G401.6 (cell line): Measurements from ENCODE around the gene GPR180.

Experiments
- FAIRE-seq: peaks from 2 replicates; lab custom pipeline; 2012; peaks lifted over from hg19 to GRCh38; lab: Jason Lieb, UNC

The GPR180 gene

DNA sequence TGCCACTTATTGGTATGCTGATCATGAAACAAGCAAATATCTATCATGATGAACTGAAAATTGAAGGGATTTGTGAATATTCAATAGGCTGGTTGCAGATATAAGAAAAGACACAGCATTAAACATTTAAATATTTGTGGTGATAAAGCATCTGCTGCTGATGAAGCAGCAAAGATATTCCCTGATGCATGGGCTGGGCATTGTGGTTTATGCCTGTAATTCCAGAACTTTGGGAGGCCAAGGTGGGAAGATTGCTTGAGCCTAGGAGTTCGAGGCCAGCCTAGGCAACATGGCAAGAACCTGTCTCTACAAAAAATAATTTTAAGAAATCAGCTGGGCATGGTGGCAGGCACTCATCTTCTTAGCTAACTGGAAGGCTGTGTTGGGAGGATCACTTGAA is 54.5 kb downstream of the GPR180 start:
- FAIRE-seq = no peak

DNA sequence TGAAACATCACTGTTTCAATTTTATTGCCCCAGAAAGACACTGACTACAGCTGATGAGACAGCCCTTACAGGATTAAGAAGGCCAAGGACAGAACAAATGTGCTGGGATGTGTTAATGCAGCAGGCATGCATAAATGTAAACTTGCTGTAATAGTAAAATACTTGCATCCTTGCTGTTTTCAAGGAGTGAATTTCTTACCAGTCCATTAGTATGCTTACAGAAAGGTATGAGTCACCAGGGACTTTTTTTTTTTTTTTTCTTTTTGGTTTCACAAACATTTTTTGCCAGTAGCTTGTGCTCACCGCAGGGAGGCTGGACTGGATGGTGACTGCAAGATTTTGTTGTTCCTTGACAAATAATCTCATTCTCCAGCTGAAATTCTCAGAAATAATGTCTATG is 55.1 kb downstream of the GPR180 start:
- no peak for FAIRE-seq

DNA sequence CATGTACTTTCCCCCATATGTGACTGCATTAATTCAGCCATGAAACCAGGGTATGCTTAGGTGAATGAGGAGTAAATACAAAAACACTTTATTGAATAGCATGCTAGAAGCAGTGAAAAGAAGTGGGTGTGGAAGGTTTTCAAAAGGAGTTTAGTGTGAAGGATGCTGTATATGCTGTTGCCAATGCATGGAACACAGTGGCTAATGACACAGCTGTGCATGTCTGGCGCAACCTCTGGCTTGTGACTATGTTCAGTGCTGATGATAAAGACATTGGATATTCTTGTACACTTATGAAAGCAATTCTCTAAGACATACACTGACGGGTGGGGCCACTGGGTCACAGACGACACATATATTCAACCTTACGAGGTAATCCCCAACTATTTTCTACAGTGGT is 55.5 kb downstream of the GPR180 start:
- FAIRE-seq = no peak

DNA sequence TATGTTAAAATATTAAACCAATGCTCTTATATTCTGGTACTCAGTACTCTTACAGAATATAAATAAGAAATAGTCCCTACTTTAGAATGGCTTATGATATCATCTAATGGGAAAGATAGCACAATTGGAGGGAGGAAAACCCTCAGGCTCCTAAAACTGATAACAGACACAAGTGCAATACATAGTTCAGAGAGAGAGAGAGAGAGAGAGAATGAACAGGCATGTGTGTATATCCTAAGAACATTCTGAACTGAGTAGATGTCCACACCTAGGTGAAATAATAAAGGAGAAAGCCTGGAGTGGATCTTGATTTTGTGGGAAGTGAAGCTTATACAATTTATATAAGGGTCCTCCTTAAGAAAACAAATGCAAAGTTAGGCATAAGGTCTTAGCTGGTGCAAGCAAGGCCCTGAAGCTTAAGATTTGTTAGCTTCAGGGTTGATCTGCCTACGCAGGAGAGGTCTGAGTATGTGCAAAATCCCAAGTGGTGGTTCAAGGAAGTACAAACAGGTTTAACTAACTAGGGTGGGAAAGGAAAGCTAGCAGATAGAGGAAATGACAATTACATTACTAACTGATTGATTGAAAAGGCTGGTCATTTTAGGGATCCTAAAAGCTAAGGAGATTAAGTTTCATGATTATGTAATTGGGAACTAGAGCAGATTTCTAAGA is 57.4 kb downstream of the GPR180 start:
- FAIRE-seq = no peak

DNA sequence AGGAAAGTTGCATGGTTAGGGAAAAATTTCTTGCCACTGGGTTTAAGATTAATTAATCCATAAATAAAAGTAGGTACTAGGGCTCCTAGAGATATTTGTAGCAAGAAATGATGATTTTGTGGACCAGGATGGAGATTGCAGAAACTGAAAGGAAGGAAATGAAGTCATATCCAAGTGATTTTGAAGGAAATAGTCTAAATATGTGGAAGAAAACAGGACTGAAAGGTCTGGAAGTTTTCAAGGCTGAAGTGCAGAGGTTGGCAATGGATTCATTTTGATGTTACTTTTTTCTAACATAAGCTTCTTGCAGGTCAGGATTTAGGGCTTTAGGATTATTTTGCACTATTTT is 57.9 kb downstream of the GPR180 start:
- no peak for FAIRE-seq

DNA sequence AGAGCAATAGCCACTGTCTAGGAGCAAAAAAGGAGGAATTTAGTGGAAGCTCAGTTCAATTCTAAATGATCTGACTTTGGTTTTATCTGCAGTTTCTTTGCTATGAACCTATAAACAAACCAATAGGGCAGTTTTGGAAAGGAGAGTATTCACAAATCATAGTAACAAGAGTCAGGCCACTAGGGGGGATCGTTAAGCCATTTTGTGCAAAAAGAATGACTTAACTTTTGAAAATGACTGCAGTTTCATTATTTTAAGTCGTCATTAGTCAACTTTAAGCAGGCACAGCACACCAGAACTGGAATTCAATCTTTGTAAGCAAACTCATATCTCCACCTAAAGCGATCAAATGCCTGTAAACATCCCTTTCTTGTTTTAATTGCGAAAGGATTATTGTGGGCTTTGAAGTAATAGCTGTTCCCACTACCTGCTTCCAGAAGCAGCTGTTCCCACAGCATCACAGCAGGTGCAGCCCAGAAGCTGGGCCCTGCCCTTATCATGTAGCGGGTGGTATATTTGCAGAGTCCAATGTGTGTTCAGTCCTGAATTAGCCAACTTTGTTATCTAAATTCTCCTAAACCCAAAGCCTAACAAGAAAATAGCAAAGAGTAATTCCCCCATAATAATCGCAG is 59.2 kb downstream of the GPR180 start:
- no peak for FAIRE-seq

DNA sequence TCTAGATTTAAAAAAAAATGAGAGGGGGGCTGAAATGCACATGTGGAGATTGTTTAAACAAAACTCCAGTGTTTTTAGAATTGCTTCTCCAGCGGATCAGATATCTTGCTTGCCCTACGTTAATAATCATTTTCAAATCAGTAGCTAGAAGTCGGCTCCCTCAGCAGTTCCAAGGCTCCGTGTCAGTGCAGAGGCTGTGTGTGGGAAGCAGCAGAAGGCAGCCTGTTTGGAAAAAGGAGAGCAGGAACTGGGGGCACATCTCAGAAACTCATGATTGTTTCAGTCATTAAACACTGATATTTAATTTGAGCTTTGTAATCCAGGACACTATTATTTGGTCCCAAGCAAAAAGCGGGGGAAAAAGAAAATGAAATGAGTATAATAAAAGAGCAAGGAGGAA is 59.7 kb downstream of the GPR180 start:
- no peak for FAIRE-seq

DNA sequence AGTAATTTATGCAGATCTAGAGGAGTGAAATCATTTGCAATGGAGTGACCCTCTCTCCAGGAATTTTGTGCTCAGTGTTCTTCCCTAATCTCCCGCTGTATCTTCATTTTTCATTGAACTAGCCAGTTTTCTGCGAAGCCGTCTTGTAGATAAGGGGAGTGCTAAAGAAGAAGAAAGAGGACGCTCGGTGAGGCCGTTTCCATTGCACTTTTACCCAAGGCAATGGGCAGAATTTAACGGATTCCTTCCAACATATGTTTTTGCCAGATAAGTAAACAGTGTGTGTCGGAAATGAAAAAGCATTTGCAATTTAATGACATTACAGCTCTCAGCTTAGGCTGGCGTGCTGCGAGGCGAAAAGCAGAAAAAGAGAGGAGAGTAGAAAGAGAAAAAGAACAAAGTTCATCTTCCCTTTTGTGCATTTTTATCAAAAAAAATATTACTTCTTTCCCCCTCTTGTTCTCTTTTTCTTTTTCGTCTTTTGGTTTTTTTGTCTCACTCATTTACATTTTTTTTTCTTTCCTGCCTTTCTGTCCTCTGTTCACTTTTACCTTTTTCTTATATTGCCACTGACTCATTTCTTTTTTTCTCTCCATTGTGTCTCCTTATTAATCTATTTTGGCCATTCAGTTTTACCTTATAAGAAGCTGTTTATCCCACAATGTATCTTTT is 60.8 kb downstream of the GPR180 start:
- no peak for FAIRE-seq

DNA sequence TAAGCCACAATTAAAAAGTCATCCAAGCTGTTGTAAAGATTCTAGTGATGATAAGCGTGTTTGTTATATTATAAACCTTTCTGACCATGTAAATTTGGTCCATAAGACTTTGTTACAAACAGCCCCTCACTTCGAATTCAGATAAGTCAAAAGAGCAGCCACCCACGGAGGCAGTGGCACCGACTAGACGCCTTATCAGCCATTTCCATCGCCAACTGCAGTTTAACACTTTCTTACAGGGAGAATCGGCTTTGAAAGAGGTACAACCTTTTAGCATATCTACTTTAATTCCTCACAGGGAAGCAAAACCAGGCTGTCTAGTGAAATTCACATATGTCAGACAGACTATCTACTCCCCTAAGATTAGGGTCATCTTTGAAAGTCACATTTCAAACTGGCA is 63.2 kb downstream of the GPR180 start:
- FAIRE-seq = no peak

DNA sequence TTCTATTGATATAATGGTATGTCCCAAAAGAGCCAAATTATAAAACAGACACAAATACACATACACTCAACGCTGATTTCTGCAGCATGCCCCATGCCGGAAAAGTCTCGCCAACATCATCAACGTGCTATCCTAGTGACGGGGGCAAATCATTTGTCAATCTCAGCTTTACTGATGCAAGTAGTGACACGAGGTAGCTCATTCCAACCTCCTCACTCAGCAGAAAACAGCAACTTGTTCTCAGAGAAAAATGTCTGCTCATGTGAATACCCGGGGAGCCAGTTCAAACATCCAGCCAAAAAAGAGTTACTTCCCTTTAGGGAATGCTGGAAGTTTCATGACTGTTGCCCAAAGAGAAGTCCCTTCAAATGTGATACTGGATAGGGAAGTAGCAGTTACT is 64.4 kb downstream of the GPR180 start:
- FAIRE-seq = no peak

DNA sequence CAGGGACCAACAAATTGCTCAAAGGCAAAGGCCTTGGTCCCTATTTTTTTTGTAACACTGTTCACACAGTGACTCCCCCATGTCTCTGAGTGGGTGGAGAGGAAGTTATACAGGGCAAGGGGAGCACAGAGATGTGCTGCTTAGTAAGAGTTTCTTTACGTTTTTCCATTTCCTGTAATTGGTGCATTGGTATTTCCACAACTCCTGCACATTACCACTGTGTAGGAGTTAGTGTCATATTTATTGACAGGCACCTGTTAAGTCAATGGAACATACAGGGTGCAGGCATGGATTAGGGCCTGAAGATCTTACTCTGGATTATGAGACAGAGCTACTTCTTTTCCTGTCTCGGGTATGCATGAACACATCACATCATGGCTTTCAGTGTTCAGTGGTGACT is 65.5 kb downstream of the GPR180 start:
- no peak for FAIRE-seq

DNA sequence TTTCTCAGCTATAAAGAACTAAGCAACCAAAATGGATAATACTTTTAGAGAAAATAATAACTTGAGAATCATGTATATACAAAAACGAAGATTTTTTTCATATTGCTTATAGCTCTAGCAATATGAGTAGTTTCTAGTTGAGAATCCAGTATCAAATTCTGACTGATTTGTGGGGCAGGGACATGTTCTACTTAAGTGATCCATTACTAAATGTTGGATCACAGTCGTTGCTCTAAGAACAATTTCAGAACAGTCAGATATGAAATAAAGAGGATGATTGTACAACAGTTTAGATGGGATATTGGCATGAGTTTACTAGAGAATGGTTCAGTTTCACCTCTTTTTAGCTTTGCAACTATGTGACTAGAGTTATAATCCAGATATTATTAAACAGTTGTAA is 70.7 kb downstream of the GPR180 start:
- no peak for FAIRE-seq

DNA sequence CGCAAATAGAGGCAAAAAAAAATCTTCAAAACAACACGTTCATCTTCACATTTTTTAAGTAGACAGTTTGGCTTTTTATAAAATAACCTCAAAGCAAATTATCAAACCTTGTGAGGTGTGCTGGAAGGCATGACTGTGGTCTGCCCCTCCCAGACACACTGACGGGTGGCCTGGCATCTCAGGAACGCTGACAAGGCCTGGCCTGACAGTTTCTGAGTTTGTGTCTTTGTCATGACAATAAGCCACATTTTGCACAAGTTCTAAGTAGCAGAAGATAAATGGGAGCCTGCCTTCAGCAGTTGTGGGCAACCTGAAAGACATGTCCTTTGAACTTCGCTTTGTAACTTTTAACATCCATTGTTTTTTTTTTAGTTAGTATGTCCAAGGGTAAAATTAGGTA is 72.2 kb downstream of the GPR180 start:
- no peak for FAIRE-seq

DNA sequence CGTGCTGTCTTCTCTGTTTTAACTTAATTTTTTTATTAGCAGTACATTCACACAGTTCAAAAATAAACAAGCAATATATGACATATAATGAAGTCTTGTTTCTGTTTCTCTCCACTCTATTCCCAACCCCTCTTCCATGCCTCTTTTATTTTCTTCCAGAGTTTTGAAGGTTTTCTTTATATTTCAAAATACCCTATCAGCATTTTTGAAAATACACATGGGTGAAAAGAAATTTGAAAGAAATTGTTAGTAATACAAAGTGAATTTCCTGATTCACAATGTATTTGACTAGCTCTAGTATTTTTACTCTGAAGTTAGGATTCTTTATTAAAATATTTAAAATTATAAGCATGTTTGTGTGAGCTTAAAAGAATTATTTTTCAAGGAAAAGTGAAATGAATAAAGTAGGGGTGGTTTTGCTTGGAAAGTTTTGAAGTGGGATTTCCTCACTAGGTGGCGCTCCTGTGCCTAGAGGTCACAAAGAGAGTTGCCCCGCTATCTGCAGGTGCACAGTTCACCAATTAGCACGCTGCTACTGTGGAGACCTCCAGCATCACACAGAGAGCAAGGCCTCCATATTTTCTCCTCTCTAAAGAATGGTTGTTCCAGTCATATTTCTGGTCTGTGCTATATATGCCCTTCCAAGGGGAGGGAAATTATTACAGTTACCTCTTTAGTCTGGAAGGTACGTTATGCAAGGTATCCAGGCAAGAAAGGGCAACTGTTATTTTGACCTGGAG is 73.1 kb downstream of the GPR180 start:
- FAIRE-seq = peak; percentile 88

DNA sequence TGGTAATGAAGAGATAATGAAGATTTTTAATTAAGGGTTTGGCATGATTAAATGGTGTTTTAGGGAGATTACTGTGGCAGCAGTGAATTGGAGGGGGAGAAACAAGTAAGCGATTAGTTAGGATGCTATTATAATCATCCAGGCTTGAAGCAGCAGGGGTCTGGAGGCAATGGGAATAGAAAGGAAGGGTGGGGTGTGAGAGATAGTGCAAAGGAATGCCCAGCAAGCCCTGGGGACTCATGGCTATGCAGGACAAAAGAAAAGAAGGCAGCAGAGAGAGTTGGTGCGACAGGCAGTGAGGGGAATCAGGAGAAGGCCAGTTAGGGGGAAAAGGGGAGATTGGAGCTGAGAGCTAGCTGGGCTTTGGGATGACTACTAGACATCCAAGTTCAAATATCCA is 76.1 kb downstream of the GPR180 start:
- no peak for FAIRE-seq

DNA sequence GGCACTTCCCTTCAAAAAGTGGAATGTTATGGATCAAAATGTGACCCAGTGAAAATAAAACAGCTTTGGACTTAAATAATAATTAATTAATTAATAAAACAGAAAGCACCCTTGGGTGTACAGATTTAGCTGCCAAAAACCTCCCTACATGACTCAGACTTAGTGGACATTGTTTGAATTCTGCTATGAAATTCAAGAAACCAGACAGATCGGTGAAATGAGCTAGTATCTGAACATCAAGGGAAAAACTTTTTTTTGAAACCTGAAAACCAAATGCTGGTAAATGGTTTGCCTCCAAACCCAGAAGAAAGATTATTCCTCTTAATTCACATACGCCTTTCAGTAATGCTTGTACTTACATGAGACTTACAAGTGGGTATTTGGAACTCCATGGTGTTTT is 77.2 kb downstream of the GPR180 start:
- FAIRE-seq = no peak

DNA sequence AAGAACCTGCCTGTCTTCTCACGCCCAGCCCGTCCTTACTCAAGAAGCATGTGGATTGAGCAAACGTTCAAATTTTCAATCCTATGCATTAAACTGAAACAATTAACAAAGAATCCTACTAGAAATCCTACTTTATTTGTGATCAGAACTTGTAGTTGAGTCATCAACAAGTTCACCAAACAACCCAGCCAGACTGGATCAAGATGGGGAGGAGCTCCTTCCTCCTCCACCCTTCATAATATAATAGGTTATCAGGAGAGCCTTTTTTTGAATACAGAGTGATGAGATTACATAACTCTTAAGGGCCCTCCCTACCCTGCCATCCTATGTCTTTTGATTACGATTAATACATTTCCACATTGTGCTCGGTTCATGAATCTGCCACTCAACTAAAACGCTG is 78.0 kb downstream of the GPR180 start:
- no peak for FAIRE-seq

DNA sequence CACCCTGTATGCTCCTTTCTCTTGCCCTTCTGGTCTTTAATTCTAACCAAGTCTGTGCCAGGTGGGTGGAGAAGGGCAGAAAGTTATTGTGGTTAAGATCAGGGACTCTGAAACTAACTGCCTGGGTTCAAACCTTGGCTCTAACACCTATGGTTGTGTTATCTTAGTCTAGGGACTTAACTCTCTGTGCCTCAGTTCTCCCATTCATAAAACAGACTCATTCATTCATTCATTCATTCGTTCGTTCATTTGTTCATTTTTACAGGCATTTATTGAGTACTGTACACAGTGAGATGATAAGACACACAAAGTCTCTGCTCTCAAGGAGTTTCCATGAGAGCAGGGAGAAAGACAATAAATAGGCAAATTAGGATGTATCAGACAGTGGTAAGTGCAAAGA is 80.6 kb downstream of the GPR180 start:
- no peak for FAIRE-seq

DNA sequence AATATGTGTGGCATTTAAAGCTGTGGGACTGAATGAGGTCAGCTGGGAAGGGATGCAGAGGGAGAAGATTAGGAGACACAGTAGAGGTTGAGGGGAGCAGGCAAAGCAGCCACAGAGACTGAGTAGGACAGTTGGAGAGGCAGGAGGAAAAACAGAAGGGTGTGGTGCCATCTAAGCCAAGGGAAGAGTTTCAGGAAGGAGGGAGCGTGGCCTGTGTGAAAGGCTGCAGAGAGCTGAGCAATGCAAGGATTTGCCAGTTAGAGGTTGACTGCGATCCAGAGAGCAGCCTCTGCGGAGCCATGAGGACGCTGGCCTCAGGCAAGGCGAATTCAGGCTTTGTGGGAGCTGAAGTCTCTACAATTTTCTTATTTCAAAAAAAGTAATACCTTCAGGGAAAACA is 81.8 kb downstream of the GPR180 start:
- no peak for FAIRE-seq
